Activated CD4-positive, alpha-beta memory T cell treated with anti-CD3 and anti-CD28 coated beads, Interleukin-2, amount 10 ng/mL, durations not matched to agents 7 days and 5 days (primary cell): ENCODE data around the gene C2orf92. TPM values are rescaled to one million over a fixed set of nuclear protein-coding genes. Genes with fewer than 3 reads are reported as not detected.

Experiments used
- CTCF ChIA-PET: fragments of 350-600 bp; sonication (Branson Sonifier 250); formaldehyde crosslinking; loops from one replicate; lab custom pipeline; 2021; ENCODE audit warnings: antibody characterized with exemption, inconsistent platforms; lab: Charles Lee
- POLR2A ChIA-PET: fragments of 350-600 bp; sonication (Branson Sonifier 250); formaldehyde crosslinking; loops from one replicate; lab custom pipeline; 2021; ENCODE audit warnings: antibody characterized with exemption; lab: Charles Lee
- DNase-seq: peaks from one replicate; pipeline ENCODE4 v3.0.0-alpha.2; 2020
- H3K27ac Mint-ChIP-seq: one replicate; pipeline ENCODE4 v1.8.0; 2021; ENCODE audit warnings: mild to moderate bottlenecking, mixed read lengths
- H3K27me3 Mint-ChIP-seq: one replicate; pipeline ENCODE4 v1.8.0; 2021; ENCODE audit warnings: mixed read lengths
- H3K36me3 Mint-ChIP-seq: one replicate; pipeline ENCODE4 v1.8.0; 2021; ENCODE audit warnings: low read depth, mixed read lengths
- H3K4me1 Mint-ChIP-seq: one replicate; pipeline ENCODE4 v1.8.0; 2021; ENCODE audit warnings: mixed read lengths
- H3K4me3 Mint-ChIP-seq: one replicate; pipeline ENCODE4 v1.8.0; 2021; ENCODE audit warnings: mild to moderate bottlenecking, mixed read lengths
- H3K9me3 Mint-ChIP-seq: one replicate; pipeline ENCODE4 v1.8.0; 2021; ENCODE audit warnings: mixed read lengths
- total RNA-seq, 2 experiments: library from RNA; stranded (reverse); gene quantifications; one replicate each; pipeline ENCODE4 v1.2.3, GENCODE V29; 2021

Gene C2orf92
- total RNA-seq, 2 experiments from 2014 or later: 9.8 to 12.4 TPM

DNA sequence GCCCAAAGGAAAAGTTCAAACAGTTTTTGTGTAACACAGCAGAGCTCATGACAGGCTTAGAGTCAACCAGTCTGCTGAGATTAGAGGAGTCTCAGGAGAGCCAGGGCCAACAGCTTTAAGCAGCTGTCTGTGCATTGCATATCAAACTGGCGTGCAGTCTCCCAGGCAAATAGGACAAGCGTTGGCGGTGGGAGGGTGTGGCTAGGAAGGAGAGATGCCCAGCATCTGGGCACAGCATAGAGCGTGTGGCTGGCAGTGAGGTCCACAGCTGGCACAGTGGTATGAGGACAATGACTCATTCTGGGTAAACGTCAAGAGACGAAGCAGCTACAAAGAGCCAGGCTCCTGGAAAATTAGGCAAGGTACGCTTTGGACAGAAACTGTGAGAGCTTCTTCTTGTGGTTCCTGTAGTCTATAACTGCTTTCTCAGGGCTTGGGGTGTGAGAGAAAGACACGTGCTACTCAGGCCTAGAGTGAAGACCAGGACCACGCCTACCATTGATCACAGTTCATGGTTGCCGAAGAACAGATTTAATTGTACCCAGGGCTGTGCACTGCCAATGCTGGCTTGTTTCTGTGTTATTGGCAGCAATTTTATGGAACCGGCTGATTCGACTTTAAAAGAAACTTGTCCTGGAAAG, 58.7 kb downstream of the C2orf92 start:
- ChIA-PET CTCF (interaction anchor here (0.5 to 1.0 kb wide), 5 partner anchors 10 to 118 kb away, joined by 3 to 4 read pairs (median 3); no protein-coding TSS in a partner anchor), POLR2A (interaction anchor here (1.4 to 4.7 kb wide), 4 partner anchors 10 to 16 kb away, joined by 3 to 27 read pairs (median 12); partner anchors contain the start of gene ZAP70)
- peaks cover 90% of the 10 kb centered on the region for H3K36me3 Mint-ChIP-seq
- no peak overlapping the region for H3K4me3 Mint-ChIP-seq
- no peaks in the 10 kb centered on the region for H3K27me3 Mint-ChIP-seq
- H3K4me1 Mint-ChIP-seq: peaks cover 54% of the 10 kb centered on the region
- H3K27ac Mint-ChIP-seq: peak overlapping the region; percentile 58
- H3K9me3 Mint-ChIP-seq: peaks cover 7% of the 10 kb centered on the region
- no peak for DNase-seq

DNA sequence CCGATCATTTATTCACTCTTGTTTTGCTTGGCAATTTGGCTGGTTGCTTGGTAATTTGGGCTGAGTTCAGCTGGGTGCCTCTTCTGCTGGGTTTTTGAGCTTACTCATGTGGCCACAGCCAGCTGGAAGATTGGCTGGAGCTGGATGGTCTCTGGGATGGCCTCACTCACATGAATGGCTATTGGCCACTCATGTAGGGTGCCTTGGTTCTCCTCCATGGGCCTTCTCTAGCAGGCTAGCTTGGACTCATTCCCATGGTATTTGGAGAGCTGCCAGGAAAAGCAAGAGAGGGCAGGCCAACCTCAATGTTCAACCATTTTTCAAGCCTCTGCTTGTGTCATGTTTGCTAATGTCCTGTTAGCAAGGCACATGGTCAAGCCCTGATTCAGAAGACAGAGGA, 60.7 kb downstream of the C2orf92 start:
- CTCF ChIA-PET: interaction anchor here (0.9 to 3.1 kb wide), 6 partner anchors 10 to 30 kb away, joined by 3 to 15 read pairs (median 4); no protein-coding TSS in a partner anchor
- no peak for DNase-seq
- POLR2A ChIA-PET: interaction anchor here (1.3 to 2.7 kb wide), 4 partner anchors 10 to 16 kb away, joined by 6 to 9 read pairs (median 8); partner anchors contain the start of gene ZAP70
- H3K4me1 Mint-ChIP-seq: peaks cover 45% of the 10 kb centered on the region
- peaks cover 84% of the 10 kb centered on the region for H3K36me3 Mint-ChIP-seq
- no peak overlapping the region for H3K4me3 Mint-ChIP-seq
- H3K9me3 Mint-ChIP-seq: peaks cover 7% of the 10 kb centered on the region
- H3K27ac Mint-ChIP-seq: no peak overlapping the region
- H3K27me3 Mint-ChIP-seq: no peaks in the 10 kb centered on the region

DNA sequence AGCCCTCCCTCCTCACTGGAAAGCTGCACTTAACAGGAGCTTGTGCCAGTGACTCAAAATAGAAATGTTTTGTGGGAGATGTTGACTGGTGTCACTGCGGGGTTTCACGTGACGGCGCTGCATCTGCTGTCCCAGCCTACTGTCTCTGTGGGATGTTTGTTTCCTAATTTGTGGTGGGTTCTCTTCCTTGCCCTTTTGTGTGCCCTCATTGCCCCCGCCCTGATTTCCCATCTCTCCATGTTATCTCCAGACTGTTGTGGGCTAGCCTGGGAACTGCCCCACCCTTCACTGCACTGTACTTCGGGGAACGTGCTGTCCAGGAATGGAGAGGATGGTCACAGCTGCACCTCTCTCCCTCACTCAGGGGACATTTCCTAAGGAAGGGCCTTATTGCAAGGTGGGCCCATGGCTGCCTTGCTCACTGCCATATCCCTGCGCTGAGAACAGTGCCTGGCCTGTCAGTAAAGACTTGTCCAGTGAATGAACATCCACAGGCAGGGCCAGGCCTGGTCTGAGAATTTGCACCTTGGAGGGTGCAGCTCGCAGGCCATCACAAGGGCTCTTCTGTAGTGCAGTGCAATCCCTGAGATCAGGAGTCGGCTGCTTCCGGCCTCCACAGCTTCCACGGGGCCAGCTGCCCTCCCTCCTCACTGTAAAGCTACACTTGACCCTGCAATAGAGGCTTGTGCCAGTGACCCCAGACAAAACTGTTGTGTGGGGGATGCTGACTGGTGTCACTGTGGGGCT, 61.9 kb downstream of the C2orf92 start:
- CTCF ChIA-PET: interaction anchor here (0.9 to 3.1 kb wide), 3 partner anchors 9 to 17 kb away, joined by 3 to 15 read pairs (median 5); no protein-coding TSS in a partner anchor
- POLR2A ChIA-PET: interaction anchor here (0.7 to 2.7 kb wide), 5 partner anchors 9 to 17 kb away, joined by 5 to 9 read pairs (median 8); partner anchors contain the start of gene ZAP70
- Mint-ChIP-seq H3K27me3 (no peaks in the 10 kb centered on the region), H3K36me3 (peaks cover 76% of the 10 kb centered on the region), H3K27ac (no peak overlapping the region), H3K4me3 (no peak overlapping the region), H3K4me1 (peaks cover 33% of the 10 kb centered on the region), H3K9me3 (peaks cover 7% of the 10 kb centered on the region)
- no peak for DNase-seq

DNA sequence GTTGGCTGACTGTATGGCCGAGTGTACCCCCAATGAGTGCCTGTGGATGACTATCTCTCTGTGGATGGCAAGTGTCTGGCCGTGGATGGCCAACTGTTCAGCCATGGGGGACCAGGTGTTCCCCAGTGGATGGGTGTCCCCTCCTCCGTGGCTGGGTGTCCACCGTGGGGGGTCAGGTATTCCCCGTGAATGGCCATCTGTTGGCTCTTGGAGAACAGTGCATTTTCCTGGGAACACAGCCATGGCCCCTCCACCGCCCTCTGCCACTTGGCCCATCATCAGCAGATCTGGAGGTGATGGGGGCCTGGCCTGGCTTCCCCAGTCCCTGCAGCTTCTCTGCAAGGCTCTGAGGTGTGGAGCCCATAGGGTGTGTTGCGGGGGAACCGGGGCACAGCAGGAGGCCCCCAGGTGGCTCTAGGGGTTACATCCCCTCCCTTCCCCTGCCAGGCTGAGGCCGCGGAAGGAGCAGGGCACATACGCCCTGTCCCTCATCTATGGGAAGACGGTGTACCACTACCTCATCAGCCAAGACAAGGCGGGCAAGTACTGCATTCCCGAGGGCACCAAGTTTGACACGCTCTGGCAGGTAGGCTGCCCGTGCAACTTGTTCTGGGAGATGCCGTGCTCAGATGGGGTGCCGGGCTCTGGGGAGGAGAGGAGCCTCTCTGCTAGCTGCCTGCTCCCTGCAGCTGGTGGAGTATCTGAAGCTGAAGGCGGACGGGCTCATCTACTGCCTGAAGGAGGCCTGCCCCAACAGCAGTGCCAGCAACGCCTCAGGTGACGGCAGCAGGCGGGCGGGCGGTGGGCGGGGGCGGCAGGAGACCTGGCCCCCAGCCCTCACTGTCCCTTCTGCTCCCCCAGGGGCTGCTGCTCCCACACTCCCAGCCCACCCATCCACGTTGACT, 63.2 kb downstream of the C2orf92 start:
- H3K27ac Mint-ChIP-seq: no peak overlapping the region
- peaks cover 21% of the 10 kb centered on the region for H3K4me1 Mint-ChIP-seq
- peaks cover 75% of the 10 kb centered on the region for H3K36me3 Mint-ChIP-seq
- ChIA-PET POLR2A (interaction anchor here (1.1 to 2.0 kb wide), 3 partner anchors 10 to 18 kb away, joined by 4 to 7 read pairs (median 5); no protein-coding TSS in a partner anchor), CTCF (no interaction called here)
- no peaks in the 10 kb centered on the region for H3K27me3 Mint-ChIP-seq
- no peak for DNase-seq
- H3K9me3 Mint-ChIP-seq: peaks cover 7% of the 10 kb centered on the region
- no peak overlapping the region for H3K4me3 Mint-ChIP-seq

DNA sequence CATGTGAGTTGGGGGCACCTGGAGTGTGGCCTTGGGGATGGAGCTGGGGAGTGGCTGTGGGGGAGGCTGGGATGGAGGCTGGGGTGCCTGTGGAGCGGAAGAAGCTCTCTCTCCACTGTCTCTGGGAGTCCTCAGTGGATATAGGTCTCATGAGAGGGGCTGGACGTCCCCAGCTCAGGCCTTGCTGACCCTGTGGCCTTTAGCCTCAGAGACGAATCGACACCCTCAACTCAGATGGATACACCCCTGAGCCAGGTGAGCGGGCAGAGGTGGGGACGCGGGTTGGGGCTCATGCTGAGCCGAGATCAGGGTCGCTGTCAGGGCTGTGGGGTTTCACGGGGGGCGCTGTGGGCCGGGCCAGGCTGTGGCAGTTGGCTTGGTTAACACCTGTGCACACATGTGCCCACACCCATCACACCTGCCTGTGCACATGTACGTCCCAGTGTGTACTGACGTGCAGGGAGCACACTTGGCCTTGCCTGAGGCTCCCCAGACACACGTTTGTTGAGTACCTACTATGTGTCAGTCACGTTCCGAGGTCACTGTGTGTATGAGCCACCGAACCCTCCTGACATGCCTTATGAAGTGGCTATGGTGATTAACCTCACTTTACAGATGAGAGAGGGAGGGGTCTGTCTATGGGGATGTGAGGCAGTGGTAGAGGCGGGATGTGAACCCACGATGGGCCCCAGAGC, 64.0 kb downstream of the C2orf92 start:
- POLR2A ChIA-PET: interaction anchor here (1.1 to 1.2 kb wide), 2 partner anchors 9 to 19 kb away, joined by 4 to 5 read pairs; no protein-coding TSS in a partner anchor
- H3K36me3 Mint-ChIP-seq: peaks cover 73% of the 10 kb centered on the region
- H3K27ac Mint-ChIP-seq: no peak overlapping the region
- CTCF ChIA-PET: no interaction called here
- H3K9me3 Mint-ChIP-seq: peaks cover 7% of the 10 kb centered on the region
- peaks cover 17% of the 10 kb centered on the region for H3K4me1 Mint-ChIP-seq
- DNase-seq: no peak
- H3K27me3 Mint-ChIP-seq: no peaks in the 10 kb centered on the region
- H3K4me3 Mint-ChIP-seq: no peak overlapping the region

DNA sequence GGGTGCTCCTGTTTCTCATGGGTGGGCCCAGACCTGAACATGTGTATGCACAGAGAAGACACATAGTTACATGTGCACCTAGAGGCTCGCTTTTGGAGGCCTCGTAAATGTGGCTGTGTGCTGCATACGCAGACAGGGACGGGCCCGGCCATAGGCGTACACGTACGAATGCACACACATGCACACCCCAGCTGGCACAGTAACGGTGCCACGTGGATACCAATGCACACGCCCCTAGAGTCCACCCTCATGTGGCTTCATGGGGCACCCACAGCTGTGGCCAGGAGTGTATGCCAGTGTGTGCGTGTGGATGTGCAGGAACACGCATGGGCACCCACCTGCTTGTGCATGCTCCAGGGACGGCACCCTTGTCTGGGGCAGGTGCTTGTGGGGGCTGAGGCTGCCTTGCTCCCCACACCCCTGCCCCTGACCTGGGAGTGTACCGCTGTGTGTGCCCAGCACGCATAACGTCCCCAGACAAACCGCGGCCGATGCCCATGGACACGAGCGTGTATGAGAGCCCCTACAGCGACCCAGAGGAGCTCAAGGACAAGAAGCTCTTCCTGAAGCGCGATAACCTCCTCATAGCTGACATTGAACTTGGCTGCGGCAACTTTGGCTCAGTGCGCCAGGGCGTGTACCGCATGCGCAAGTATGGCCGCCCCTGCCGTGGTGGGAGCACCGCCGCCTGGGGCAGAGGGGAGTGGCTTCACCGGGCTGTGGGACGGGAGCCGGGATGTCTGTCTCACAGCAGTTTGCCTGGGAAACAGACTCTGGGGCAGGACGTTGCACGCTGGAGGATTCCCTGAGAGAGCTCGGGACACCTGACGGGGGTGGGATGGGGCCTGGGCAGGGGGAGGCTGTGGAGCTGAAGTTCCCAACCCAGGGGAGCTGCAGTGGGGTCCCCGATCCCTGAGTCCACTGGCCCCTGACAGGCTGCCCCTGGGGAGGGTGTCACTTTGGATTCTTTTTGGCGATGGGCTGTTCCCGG, 64.8 kb downstream of the C2orf92 start:
- H3K9me3 Mint-ChIP-seq: peaks cover 4% of the 10 kb centered on the region
- CTCF ChIA-PET: no interaction called here
- POLR2A ChIA-PET: interaction anchor here (1.8 kb wide), 1 partner anchor 16 kb away, joined by 4 read pairs; no protein-coding TSS in a partner anchor
- no peak for DNase-seq
- peaks cover 22% of the 10 kb centered on the region for H3K4me1 Mint-ChIP-seq
- H3K4me3 Mint-ChIP-seq: no peak overlapping the region
- peaks cover 72% of the 10 kb centered on the region for H3K36me3 Mint-ChIP-seq
- H3K27ac Mint-ChIP-seq: no peak overlapping the region
- H3K27me3 Mint-ChIP-seq: no peaks in the 10 kb centered on the region

DNA sequence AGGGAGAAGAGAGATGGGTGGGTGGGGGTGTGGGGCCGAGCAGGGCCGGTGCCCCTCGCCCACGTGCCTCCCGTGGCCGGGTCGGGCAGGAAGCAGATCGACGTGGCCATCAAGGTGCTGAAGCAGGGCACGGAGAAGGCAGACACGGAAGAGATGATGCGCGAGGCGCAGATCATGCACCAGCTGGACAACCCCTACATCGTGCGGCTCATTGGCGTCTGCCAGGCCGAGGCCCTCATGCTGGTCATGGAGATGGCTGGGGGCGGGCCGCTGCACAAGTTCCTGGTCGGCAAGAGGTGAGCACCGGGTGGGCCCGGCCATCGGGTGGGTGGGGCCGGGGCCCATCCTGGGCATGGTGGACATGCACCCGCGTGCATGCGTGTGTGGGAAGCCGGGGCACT, 65.6 kb downstream of the C2orf92 start:
- H3K27me3 Mint-ChIP-seq: no peaks in the 10 kb centered on the region
- H3K4me3 Mint-ChIP-seq: no peak overlapping the region
- POLR2A ChIA-PET: interaction anchor here (1.8 kb wide), 1 partner anchor 17 kb away, joined by 4 read pairs; no protein-coding TSS in a partner anchor
- CTCF ChIA-PET: no interaction called here
- DNase-seq: no peak
- H3K36me3 Mint-ChIP-seq: peaks cover 64% of the 10 kb centered on the region
- peaks cover 23% of the 10 kb centered on the region for H3K4me1 Mint-ChIP-seq
- H3K27ac Mint-ChIP-seq: no peak overlapping the region
- H3K9me3 Mint-ChIP-seq: peaks cover 3% of the 10 kb centered on the region

DNA sequence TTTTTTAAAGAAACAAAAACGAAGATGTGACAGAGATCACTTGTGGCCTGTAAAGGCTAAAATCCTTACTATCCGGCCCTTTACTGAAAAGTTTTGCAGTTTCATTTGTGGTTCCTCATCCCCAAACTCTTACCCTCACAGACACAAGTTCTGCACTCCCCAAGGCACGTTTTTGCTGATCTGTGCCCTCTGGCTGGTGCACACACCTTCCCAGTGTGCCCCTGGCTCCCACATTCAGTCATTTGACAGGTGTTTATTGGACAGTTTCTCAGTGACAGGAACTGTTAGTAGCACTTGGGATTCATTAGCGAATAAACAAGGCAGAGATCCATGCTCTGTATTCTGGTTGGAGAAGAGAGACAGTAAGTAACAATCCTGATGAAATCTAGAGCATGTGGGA, 66.7 kb downstream of the C2orf92 start:
- Mint-ChIP-seq H3K36me3 (peaks cover 66% of the 10 kb centered on the region), H3K9me3 (no peaks in the 10 kb centered on the region)

DNA sequence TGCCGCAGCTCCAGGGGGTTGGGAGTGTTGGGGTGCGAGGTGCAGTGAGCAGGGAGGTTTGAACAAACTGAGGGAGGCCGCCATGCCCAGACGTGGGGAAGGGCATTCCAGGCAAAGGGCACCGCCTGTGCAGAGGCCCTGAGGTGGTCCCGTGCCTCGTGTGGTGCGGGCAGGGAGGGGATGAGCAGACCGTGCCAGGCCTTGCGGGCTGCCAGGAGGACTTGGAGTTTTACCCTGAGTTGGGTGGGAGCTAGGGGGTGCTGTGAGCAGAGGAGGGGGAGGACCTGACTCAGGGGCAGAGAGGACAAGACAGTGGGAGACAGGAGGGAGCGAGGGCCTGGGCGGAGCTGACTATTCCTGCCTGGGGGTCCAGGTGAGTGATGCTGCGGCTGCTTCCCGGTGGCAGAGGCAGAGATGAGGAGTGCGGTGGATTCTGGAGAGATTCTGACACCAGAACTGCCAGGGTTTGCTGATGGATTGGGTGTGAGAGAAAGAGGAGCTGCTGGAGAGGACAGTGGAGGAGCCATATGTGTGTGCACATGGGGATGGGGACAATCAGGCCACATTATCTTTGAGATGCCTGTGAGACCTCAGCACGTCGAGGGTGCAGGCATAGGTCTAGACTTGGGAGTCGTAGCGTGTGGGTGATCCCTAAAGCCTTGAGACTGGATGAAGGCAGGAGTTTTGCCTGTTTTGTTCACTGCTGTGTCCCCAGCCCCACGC, 67.3 kb downstream of the C2orf92 start:
- POLR2A ChIA-PET: interaction anchor here (0.9 to 1.3 kb wide), 2 partner anchors 9 to 10 kb away, joined by 3 to 4 read pairs; no protein-coding TSS in a partner anchor
- no peaks in the 10 kb centered on the region for H3K27me3 Mint-ChIP-seq
- CTCF ChIA-PET: interaction anchor here (0.7 kb wide), 1 partner anchor 12 kb away, joined by 4 read pairs; no protein-coding TSS in a partner anchor
- no peak for DNase-seq
- H3K9me3 Mint-ChIP-seq: no peaks in the 10 kb centered on the region
- H3K36me3 Mint-ChIP-seq: peaks cover 66% of the 10 kb centered on the region
- H3K27ac Mint-ChIP-seq: peak overlapping the region; percentile 3
- peaks cover 29% of the 10 kb centered on the region for H3K4me1 Mint-ChIP-seq
- no peak overlapping the region for H3K4me3 Mint-ChIP-seq

More for the DNA sequence above, 66.7 kb downstream of the C2orf92 start:
- no peak for DNase-seq
- Mint-ChIP-seq H3K27ac (peak overlapping the region; percentile 3), H3K4me1 (peaks cover 28% of the 10 kb centered on the region), H3K4me3 (no peak overlapping the region), H3K27me3 (no peaks in the 10 kb centered on the region)
- CTCF ChIA-PET: interaction anchor here (0.7 kb wide), 1 partner anchor 12 kb away, joined by 4 read pairs; no protein-coding TSS in a partner anchor
- POLR2A ChIA-PET: interaction anchor here (0.7 to 1.8 kb wide), 3 partner anchors 10 to 20 kb away, joined by 4 to 5 read pairs (median 4); no protein-coding TSS in a partner anchor

DNA sequence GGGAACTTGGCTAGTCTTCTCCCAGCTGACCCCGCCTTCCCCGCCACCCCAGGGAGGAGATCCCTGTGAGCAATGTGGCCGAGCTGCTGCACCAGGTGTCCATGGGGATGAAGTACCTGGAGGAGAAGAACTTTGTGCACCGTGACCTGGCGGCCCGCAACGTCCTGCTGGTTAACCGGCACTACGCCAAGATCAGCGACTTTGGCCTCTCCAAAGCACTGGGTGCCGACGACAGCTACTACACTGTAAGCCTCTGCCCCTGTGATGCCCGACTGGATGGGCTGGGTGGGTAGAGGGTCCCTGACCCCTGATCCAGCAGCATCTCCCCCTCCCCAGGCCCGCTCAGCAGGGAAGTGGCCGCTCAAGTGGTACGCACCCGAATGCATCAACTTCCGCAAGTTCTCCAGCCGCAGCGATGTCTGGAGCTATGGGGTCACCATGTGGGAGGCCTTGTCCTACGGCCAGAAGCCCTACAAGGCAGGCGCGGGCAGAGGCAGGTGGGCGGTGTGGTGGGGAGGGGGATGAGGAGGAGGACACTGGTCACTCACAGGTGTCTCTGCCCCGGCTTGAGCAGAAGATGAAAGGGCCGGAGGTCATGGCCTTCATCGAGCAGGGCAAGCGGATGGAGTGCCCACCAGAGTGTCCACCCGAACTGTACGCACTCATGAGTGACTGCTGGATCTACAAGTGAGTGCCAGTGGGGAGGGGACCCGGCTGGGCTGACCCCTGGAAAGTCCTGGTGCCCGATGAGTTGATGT, 68.1 kb downstream of the C2orf92 start:
- H3K27ac Mint-ChIP-seq: no peak overlapping the region
- peaks cover 67% of the 10 kb centered on the region for H3K36me3 Mint-ChIP-seq

More for the DNA sequence above, 68.1 kb downstream of the C2orf92 start:
- no peak for DNase-seq
- no peaks in the 10 kb centered on the region for H3K9me3 Mint-ChIP-seq
- POLR2A ChIA-PET: interaction anchor here (0.9 to 1.6 kb wide), 2 partner anchors 10 to 11 kb away, joined by 3 to 4 read pairs; no protein-coding TSS in a partner anchor
- no peak overlapping the region for H3K4me3 Mint-ChIP-seq
- H3K27me3 Mint-ChIP-seq: no peaks in the 10 kb centered on the region
- peaks cover 37% of the 10 kb centered on the region for H3K4me1 Mint-ChIP-seq
- CTCF ChIA-PET: no interaction called here
